HepG2 (cell line): ENCODE data around the gene PLEKHG5. TPM values are rescaled to one million over a fixed set of nuclear protein-coding genes. Genes with fewer than 3 reads are reported as not detected.
A peak's percentile ranks its signal among the peaks of the same experiment; 100 is the strongest.

Experiments used
- ATAC-seq: fragments of 200-7000 bp; cut with Tn5 transposase; 3 replicates; pipeline ENCODE4 v1.9.1; 2020; ENCODE audit warnings: mild to moderate bottlenecking, moderate library complexity
- BruUV-seq: library from RNA; stranded (reverse); fragments of 400-500 nt; replicated peaks from 2 replicates; lab custom pipeline; 2021; lab: Mats Ljungman, UMichigan
- CTCF ChIA-PET: fragments of 300-600 bp; formaldehyde crosslinking; extraction: SDS; loops from one replicate; lab custom pipeline; 2021; ENCODE audit warnings: low total read pairs, inconsistent platforms, low intra/inter-chr PET ratio; lab: Yijun Ruan, JAX
- POLR2A ChIA-PET: fragments of 350-600 bp; sonication (Branson Sonifier 250); formaldehyde crosslinking; loops from one replicate; lab custom pipeline; 2020; ENCODE audit warnings: antibody characterized with exemption, inconsistent platforms; lab: Yijun Ruan, JAX
- DNase-seq: peaks from one replicate; pipeline ENCODE4 v3.0.0-alpha.2; 2015; ENCODE audit warnings: low spot score
- FAIRE-seq: peaks from 3 replicates; lab custom pipeline; 2011; peaks lifted over from hg19 to GRCh38; lab: Jason Lieb, UNC
- H2AFZ ChIP-seq: one replicate; pipeline ENCODE4 v1.6.1; 2011; ENCODE audit warnings: low read length, inconsistent platforms
- H3K27ac ChIP-seq: fragments of 300-600 bp; 3 replicates; pipeline ENCODE4 v1.8.0; 2011; ENCODE audit warnings: mixed run types, mild to moderate bottlenecking, mixed read lengths, low read length, inconsistent platforms; ENCODE audit not compliant: insufficient read depth; ENCODE audit errors: extremely low read length
- H3K27me3 ChIP-seq, 2 experiments: fragments of 200-600 bp in 1 of 2; 2 replicates in 1 of 2; 3 replicates in 1 of 2; pipeline versions ENCODE4 v1.6.0 to v1.8.0; 2011; ENCODE audit warnings: low read length in 2 of 2, mild to moderate bottlenecking in 2 of 2, moderate library complexity in 2 of 2, inconsistent platforms in 1 of 2; ENCODE audit not compliant: insufficient read depth in 2 of 2, control insufficient read depth in 1 of 2
- H3K36me3 ChIP-seq, 2 experiments: fragments of 200-600 bp in 1 of 2; replicated peaks in 1 of 2; 2 replicates in 1 of 2; 3 replicates in 1 of 2; pipeline versions ENCODE4 v1.5.1 to v1.8.0; 2011; ENCODE audit warnings: low read length in 2 of 2, inconsistent platforms in 1 of 2; ENCODE audit not compliant: insufficient read depth in 2 of 2, control insufficient read depth in 1 of 2
- H3K4me1 ChIP-seq: 2 replicates; pipeline ENCODE4 v1.5.1; 2012; ENCODE audit warnings: low read length, inconsistent platforms; ENCODE audit not compliant: insufficient read depth
- H3K4me2 ChIP-seq: 2 replicates; pipeline ENCODE4 v1.6.0; 2011; ENCODE audit warnings: low read depth, low read length, inconsistent platforms
- H3K4me3 ChIP-seq, 3 experiments: fragments of 200-600 bp in 1 of 3; sonication (generic), shearing (Covaris generic) in 1 of 3; replicated peaks in 1 of 3; 2 replicates each; pipeline ENCODE4 v1.5.1; 2011 to 2016; ENCODE audit warnings: low read length in 3 of 3, inconsistent platforms in 2 of 3, low read depth in 2 of 3, mild to moderate bottlenecking in 2 of 3, control low read depth in 1 of 3, mixed read lengths in 1 of 3; ENCODE audit not compliant: insufficient read depth in 1 of 3
- H3K79me2 ChIP-seq: one replicate; pipeline ENCODE4 v1.6.1; 2011; ENCODE audit warnings: low read length, inconsistent platforms; ENCODE audit not compliant: insufficient read depth
- H3K9ac ChIP-seq: 2 replicates; pipeline ENCODE4 v1.6.0; 2011; ENCODE audit warnings: mild to moderate bottlenecking, low read depth, low read length, inconsistent platforms; ENCODE audit not compliant: insufficient read depth
- H3K9me3 ChIP-seq: 2 replicates; pipeline ENCODE4 v1.5.1; 2012; ENCODE audit warnings: mild to moderate bottlenecking, low read length
- H4K20me1 ChIP-seq: 2 replicates; pipeline ENCODE4 v1.6.0; 2011; ENCODE audit warnings: inconsistent platforms, mild to moderate bottlenecking, low read length, moderate library complexity; ENCODE audit not compliant: insufficient read depth
- DZIP1 ChIP-seq: sonication (generic); formaldehyde crosslinking; IDR thresholded peaks from 2 replicates; pipeline ENCODE4 v1.5.0; 2020; ENCODE audit warnings: mild to moderate bottlenecking, missing genetic modification reagents
- HMGXB3 ChIP-seq: sonication (generic); formaldehyde crosslinking; IDR thresholded peaks from 2 replicates; pipeline ENCODE4 v1.4.0; 2020; ENCODE audit warnings: missing genetic modification reagents, borderline replicate concordance
- KDM5B ChIP-seq: sonication (generic); formaldehyde crosslinking; IDR thresholded peaks from 2 replicates; pipeline ENCODE4 v1.4.0; 2020; ENCODE audit warnings: missing genetic modification reagents, mild to moderate bottlenecking, borderline replicate concordance
- MTERF4 ChIP-seq: sonication (generic); formaldehyde crosslinking; IDR thresholded peaks from 2 replicates; pipeline ENCODE4 v1.8.0; 2023; ENCODE audit warnings: mild to moderate bottlenecking, missing genetic modification reagents
- NCOA2 ChIP-seq: sonication (generic); formaldehyde crosslinking; IDR thresholded peaks from 2 replicates; pipeline ENCODE4 v1.8.0; 2022; ENCODE audit warnings: inconsistent platforms
- NONO ChIP-seq, 2 experiments: fragments of 450-650 bp in 1 of 2; sonication (generic) in 1 of 2; formaldehyde crosslinking in 1 of 2; IDR thresholded peaks in 1 of 2; conservative IDR thresholded peaks in 1 of 2; 2 replicates each; pipeline versions ENCODE4 v1.6.1 to v1.8.0; 2017 to 2022; ENCODE audit warnings: mild to moderate bottlenecking in 1 of 2, missing genetic modification reagents in 1 of 2, moderate library complexity in 1 of 2
- PHB2 ChIP-seq: fragments of 450-650 bp; IDR thresholded peaks from 2 replicates; pipeline ENCODE4 v1.6.1; 2018; ENCODE audit not compliant: partially characterized antibody
- ZNF441 ChIP-seq: sonication (generic); formaldehyde crosslinking; IDR thresholded peaks from 2 replicates; pipeline ENCODE4 v1.7.0; 2021; ENCODE audit warnings: missing genetic modification reagents, borderline replicate concordance
- WGBS: methylation state at CpG from one replicate; pipeline ENCODE4 v1.1.6; 2017; ENCODE audit warnings: low lambda C conversion rate; 5-methylcytosine and 5-hydroxymethylcytosine counted together
- in situ Hi-C: cut with HindIII; loops from 2 replicates; pipeline ENCODE4 v1.10.0; 2017; ENCODE audit warnings: low pct_unique_long_range_greater_than_20kb; ENCODE audit not compliant: extremely low pct_ligation_motif_present
- intact Hi-C: fragments of 100-400 bp; cut with micrococcal nuclease; formaldehyde crosslinking; loops from one replicate; pipeline ENCODE4 v1.10.0; 2022; ENCODE audit not compliant: unreplicated experiment
- polyA plus RNA-seq, 8 experiments: library from polyadenylated mRNA; depleted of rRNA in 3 of 8; stranded (reverse) in 7 of 8; unstranded in 1 of 8; fragments of >200 nt; fragmentation: Illumina TruSeq in 4 of 8; extraction: Trizol in 4 of 8; gene quantifications; 2 replicates each; pipeline versions ENCODE4 v1.2.1 to v1.2.3, GENCODE V29; 2011 to 2016; ENCODE audit warnings: low read depth in 4 of 8, missing spikeins in 1 of 8, mixed read lengths in 1 of 8; ENCODE audit not compliant: insufficient read depth in 1 of 8
- total RNA-seq, 5 experiments: library from RNA; depleted of rRNA; stranded (reverse); fragments of >200 nt; fragmentation: Illumina TruSeq; extraction: Trizol; gene quantifications; 2 replicates each; pipeline ENCODE4 v1.2.3, GENCODE V29; 2016; ENCODE audit warnings: low read depth in 1 of 5
- TF ChIP-seq, protein P1 (sequence below): sonication (generic); formaldehyde crosslinking; IDR thresholded peaks from 2 replicates; pipeline ENCODE4 v1.5.0; 2020; ENCODE audit warnings: mild to moderate bottlenecking, missing genetic modification reagents, moderate library complexity

The PLEKHG5 gene
- total and polyA plus RNA-seq, 2 of the 13 experiments (the other 11 are each of a cell fraction or from before 2014, with no cell fraction given) = 1.9 to 3.5 TPM

DNA sequence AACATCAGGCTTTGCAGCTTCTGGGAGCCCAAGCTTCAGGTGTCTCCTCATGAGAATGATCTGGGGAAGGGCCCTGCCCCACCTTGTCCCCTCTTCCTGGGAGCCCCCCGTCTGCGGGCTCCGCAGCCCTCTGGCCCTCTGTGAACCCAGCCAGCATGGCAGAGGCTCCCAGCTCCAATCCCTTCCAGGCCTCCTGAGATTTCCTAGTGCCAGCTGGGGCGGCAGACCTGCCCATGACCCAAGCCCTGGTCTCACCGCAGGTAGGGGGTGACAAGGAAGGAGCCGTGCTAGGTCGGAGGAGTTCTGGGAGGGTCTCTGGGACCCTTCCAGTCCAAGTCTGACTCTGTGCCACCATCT is 7.7 kb downstream of the PLEKHG5 start (continued):
- TF ChIP-seq DZIP1 (CRISPR knock-in tag) = no peak

- in situ Hi-C loops = loop anchor here (5.0 to 25.0 kb wide), 2 partner anchors 44 to 729 kb away; no protein-coding TSS in a partner anchor
- no peaks in the 10 kb centered on the region for H3K36me3 ChIP-seq
- H3K4me3 ChIP-seq = no peak overlapping the region
- H3K4me2 ChIP-seq = no peak overlapping the region
- no peak overlapping the region for H3K9ac ChIP-seq
- no peak for DNase-seq
- H3K9me3 ChIP-seq = no peaks in the 10 kb centered on the region
- peaks cover 23% of the 10 kb centered on the region for H3K4me1 ChIP-seq
- H2AFZ ChIP-seq = no peak overlapping the region
- no peak for FAIRE-seq
- intact Hi-C loops = no loop called here
- CTCF ChIA-PET = no interaction called here
- ATAC-seq = no peak
- POLR2A ChIA-PET = no interaction called here
- no peak overlapping the region for H3K27ac ChIP-seq
- 63% methylated on average over 14 of the region's 14 CpGs for WGBS
- no peaks in the 10 kb centered on the region for H4K20me1 ChIP-seq
- BruUV-seq = no TSS peak
- peaks cover 0 to 3% of the 10 kb centered on the region in 2 experiments; a peak in 1 of 5 replicates for H3K27me3 ChIP-seq
- H3K79me2 ChIP-seq = no peaks in the 10 kb centered on the region
- TF ChIP-seq ZNF441 (CRISPR knock-in tag) (no peak), KDM5B (CRISPR knock-in tag) (no peak), MTERF4 (CRISPR knock-in tag) (no peak), NONO (IDR thresholded peaks at IDR 0.05) (no peak), NONO (CRISPR knock-in tag; conservative IDR thresholded peaks at IDR 0.05) (no peak), HMGXB3 (CRISPR knock-in tag) (no peak), NCOA2 (no peak), PHB2 (no peak)
- TF ChIP-seq, protein P1, sequence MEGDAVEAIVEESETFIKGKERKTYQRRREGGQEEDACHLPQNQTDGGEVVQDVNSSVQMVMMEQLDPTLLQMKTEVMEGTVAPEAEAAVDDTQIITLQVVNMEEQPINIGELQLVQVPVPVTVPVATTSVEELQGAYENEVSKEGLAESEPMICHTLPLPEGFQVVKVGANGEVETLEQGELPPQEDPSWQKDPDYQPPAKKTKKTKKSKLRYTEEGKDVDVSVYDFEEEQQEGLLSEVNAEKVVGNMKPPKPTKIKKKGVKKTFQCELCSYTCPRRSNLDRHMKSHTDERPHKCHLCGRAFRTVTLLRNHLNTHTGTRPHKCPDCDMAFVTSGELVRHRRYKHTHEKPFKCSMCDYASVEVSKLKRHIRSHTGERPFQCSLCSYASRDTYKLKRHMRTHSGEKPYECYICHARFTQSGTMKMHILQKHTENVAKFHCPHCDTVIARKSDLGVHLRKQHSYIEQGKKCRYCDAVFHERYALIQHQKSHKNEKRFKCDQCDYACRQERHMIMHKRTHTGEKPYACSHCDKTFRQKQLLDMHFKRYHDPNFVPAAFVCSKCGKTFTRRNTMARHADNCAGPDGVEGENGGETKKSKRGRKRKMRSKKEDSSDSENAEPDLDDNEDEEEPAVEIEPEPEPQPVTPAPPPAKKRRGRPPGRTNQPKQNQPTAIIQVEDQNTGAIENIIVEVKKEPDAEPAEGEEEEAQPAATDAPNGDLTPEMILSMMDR (CRISPR knock-in tag) = 0 out of 2 replicates have a peak, but pooled peaks have one; percentile 17
Measured at GRCh38 chr1:6483017-6483760, 8.3 kb downstream of the PLEKHG5 start.
